NCI-H526 (cell line): Measurements from ENCODE around the gene SLC30A5.
"Not testable (repeated sequence)": the region's sequence is repeated elsewhere in the genome, so short reads cannot be mapped to it uniquely, and the experiment has no call there.

ENCODE experiments used
- DNase-seq, 2 experiments: peaks; one replicate each; lab custom pipeline; 2025; lab: John Stamatoyannopoulos, UW

SLC30A5 gene

DNA sequence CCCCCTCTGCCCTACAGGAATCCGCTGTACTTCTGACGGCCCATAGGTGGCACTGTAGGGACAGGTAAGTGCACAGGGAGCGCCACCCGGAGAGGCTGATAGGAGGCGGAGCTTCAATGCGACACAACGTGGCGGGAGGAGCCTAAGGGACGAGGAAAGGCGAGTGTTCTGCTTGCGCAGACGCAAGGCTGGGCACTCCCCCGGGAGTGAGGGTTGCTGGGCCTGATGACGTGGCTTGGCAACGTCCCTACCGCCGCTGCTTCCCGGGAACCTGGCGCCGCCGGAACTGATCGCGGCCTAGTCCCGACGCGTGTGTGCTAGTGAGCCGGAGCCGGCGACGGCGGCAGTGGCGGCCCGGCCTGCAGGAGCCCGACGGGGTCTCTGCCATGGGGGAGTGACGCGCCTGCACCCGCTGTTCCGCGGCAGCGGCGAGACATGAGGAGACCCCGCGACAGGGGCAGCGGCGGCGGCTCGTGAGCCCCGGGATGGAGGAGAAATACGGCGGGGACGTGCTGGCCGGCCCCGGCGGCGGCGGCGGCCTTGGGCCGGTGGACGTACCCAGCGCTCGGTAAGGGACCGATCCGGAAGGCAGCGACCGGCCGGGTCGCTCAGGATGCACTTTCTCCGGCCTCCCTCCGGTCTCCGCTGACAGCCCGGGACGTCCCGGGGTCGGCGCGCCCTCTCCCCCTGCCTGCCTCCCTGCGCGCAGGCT, at the start of gene SLC30A5:
TSS of gene SLC30A5 (plus strand) at position 244 of the 712 bp plus-strand sequence. CDS start at position 486, 242 bp downstream.
- DNase-seq = peak; percentile 94 to 98

GRCh38 chr5:69045213-69045612, 48.6 kb upstream of the SLC30A5 start:
- not testable (repeated sequence) for DNase-seq

DNA sequence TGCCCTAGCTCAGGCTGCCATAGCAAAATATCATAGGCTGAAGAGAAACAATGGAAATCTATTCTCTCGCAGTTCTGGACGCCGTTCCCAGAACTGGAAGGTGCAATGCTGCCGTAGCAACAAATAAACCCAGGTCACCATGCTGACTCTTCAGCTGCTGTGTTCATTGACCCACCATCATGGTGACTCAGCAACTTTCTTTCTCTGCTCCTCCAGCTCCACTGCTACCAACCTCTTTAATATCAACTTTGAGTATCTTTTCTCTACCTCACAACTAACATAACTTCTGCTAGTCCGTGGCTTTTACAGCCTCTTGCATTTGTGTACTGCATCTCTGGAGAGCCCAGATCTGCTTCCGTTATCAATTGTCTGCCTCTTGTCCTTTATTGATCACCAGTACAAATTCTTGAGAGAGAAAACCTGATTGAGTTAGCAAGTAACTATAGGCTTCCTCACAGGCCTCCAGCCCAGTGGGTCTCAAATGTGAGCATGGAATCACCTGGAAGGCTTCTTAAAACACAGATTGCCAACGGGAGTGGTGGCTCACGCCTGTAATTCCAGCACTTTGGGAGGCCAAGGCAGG, 47.3 kb upstream of the SLC30A5 start:
- no peak for DNase-seq

DNA sequence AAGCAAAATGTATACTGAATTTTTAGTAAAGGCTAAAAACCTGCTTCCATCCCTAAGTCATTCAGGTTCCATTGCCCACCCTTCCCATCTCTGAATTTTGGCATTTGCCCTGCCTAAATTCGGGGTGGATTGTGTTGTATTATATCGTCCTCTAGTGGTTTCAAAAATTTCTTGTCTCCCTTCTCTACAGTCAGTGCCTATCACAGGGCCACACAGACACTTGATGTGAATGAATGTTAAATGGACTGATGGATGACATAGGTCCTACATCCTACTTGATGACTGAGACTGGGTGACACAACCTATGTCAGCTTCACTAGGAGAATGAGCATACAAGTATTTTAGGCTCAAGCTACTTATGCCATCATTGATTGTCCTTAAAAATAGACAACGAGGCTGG, 45.6 kb upstream of the SLC30A5 start:
- peak in 1 of 2 experiments; percentile 2 for DNase-seq

GRCh38 chr5:69049151-69049550, 44.7 kb upstream of the SLC30A5 start:
- no peak for DNase-seq

DNA sequence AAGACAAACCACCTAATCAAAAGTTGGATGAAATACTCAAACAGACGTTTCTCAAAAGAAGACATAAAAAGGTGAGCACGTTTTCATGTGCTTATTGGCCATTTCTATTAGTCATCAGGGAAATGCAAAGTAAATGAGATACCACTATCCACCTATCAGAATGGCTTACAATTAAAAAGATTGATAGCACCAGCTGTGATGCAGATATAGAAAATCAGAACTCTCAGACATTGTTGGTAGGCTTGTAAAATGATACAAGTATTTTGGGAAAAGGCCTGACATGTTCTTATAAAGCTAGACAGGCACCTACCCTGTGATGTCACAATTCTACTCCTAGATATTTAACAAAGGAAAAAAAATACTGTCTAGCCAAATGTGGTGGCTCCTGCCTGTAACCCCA, 44.0 kb upstream of the SLC30A5 start:
- DNase-seq = no peak

GRCh38 chr5:69050214-69050613, 43.6 kb upstream of the SLC30A5 start:
- no peak for DNase-seq

GRCh38 chr5:69052181-69052580, 41.6 kb upstream of the SLC30A5 start:
- DNase-seq = no peak

DNA sequence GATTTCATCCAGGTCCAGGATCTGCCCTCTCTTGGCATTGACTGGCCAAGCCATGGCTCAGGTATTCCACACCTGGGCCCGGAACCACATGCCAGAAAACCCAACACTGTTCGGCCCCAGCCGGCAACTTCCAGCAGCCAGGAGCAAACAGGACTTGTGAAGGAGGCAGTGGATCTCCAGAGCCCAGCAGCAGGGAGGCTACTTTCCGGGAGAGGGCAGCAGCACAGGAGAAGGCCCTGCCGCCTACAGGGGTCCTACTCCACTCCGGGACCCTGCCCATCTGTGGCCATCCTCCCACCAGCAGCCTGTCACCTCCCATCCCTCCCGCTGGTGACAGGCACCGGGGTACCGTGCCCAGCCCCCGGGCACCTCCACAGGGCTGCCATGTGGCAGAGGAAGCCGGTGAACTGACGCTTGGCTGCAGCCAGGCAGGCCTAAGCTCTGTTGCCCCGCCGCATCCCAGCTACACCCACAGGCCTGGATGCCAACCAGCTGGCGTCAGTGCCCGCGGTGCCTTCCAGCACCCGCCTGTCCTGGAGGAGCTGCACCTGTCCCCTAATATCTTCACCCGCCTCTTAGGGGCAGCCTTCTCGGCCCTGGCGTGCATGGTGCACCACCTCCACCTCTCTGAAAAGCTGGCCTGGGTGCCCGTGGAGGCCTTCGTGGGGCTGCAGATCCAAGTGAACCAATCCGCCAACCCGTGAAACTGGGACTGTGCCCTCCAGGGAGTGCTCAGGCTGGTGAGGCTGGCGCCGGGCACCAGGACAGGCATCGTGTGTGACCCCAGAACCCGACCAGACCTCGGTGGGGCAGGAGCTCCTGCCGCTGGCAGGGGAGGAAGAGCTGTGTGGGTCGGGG, 18.9 kb upstream of the SLC30A5 start:
- DNase-seq = no peak

DNA sequence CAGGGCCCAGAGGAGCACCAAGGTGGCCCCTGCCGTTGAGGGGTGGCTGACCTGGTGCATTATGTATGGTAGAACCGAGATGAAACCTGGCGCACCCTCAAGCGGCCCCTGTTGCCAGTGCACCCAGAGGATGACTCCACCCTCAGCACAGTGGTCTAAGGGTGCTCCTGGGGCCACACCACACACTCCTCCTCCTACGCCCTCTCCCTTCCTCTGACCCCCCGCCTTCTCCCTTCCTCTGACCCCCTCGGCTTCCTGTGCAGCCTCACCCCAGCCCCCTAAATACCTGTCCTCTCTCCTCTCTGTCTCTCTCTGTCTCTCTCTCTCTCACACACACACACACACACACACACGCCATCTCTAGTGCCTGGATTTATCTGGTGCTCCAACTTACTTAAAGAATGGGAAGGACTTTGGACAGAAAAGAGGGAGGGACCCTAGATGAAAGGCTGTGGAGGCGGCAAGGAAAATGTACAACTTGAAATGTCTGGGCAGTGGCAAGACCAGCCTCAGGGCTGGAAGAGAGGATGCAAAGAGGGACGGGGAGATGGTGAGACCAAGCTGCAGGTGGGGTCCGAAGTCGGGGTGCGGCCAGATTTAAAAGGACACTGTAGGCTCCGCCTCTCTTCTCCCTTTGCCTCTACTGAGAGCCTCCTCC, 18.2 kb upstream of the SLC30A5 start:
- DNase-seq = no peak

- DNase-seq = no peak
Measured at GRCh38 chr5:69078921-69079540, 14.8 kb upstream of the SLC30A5 start.

DNA sequence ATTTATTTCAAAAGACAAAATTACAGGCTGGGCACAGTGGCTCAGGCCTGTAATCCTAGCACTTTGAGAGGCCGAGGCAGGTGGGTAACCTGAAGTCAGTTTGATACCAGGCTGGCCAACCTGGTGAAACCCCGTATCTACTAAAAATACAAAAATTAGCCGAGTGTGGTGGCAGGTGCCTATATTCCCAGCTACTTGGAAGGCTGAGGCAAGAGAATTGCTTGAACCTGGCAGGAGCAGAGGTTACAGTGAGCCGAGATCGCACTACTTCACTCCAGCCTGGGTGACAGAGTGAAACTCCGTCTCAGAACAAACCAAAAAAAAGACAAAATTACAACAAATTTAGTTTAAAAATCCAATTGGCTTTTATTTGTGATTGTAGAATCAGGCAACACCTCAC, 14.3 kb upstream of the SLC30A5 start:
- DNase-seq = no peak

- DNase-seq = peak in 1 of 2 experiments; percentile 11
Measured at GRCh38 chr5:69083412-69083811, 10.4 kb upstream of the SLC30A5 start.

GRCh38 chr5:69084195-69084594, 9.6 kb upstream of the SLC30A5 start:
- no peak for DNase-seq

DNA sequence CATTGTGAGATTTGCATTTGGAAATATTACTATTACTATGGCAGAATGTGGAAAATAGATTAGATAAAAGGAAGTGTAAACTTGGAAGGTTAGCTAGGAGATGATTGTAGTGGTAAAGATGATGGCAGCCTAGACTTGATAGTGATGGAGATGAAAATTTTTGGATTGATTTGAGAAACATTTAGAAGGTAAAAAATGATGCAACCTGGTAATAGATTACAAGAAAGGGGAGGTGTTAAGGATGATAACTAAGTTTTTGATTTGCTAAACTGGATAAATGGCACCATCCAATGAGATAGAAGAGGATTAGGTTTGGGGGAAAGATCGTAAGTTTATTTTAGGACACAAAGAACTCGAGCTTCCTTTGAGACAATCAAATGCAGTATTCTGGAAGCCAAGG, 8.9 kb upstream of the SLC30A5 start:
- no peak for DNase-seq

DNA sequence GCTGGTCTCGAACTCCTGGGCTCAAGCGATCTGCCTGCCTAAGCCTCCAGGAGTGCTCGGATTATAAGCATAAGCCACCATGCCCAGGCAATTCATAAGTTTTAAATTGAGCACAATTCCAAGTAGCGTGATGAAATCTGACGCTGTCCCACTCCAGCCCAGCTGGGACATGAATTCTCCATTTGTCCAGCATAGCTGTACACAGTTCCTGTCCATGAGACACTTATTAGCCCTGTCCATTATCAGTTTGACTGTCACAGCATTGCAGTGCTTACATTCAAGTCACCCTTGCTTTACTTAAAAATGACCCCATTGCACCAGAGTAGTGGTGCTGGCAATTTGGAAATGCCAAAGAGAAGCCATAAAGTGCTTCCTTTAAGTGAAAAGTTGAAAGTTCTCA, 7.6 kb upstream of the SLC30A5 start:
- no peak for DNase-seq

- DNase-seq = not testable (repeated sequence)
Measured at GRCh38 chr5:69088006-69088405, 5.8 kb upstream of the SLC30A5 start.

GRCh38 chr5:69090158-69090557, 3.7 kb upstream of the SLC30A5 start:
- DNase-seq = no peak

- no peak for DNase-seq
Measured at GRCh38 chr5:69091771-69092170, 2.0 kb upstream of the SLC30A5 start.

- no peak for DNase-seq
Measured at GRCh38 chr5:69092969-69093368, 845 bp upstream of the SLC30A5 start.

GRCh38 chr5:69099302-69099701, 5.5 kb downstream of the SLC30A5 start:
- DNase-seq = no peak

DNA sequence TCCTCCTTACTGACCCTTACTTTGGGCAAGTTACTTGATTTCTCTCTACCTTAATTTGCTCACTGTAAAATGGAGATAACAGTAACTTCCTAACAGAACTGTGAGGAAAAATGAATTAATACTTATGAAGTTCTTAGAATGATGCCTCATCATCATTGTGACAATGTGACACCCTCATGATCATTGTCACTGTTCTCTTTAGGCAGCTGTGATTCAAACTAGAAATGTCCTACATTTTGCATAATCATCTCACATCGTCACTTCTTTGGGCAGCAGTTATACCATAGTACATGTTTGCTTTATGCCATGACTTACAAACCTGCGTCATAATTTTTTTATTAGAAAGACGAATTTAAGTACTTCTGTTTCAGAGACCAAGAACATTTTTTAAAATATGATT, 9.7 kb downstream of the SLC30A5 start:
- DNase-seq = no peak
